NK-92 (cell line): ENCODE measurements around the gene SFTPA2.
"Not testable (repeated sequence)": the region's sequence is repeated elsewhere in the genome, so short reads cannot be mapped to it uniquely, and the experiment has no call there.

Experiments
- DNase-seq: peaks from one replicate; lab custom pipeline; 2025; ENCODE audit not compliant: unreplicated experiment; lab: John Stamatoyannopoulos, UW

Gene SFTPA2

DNA sequence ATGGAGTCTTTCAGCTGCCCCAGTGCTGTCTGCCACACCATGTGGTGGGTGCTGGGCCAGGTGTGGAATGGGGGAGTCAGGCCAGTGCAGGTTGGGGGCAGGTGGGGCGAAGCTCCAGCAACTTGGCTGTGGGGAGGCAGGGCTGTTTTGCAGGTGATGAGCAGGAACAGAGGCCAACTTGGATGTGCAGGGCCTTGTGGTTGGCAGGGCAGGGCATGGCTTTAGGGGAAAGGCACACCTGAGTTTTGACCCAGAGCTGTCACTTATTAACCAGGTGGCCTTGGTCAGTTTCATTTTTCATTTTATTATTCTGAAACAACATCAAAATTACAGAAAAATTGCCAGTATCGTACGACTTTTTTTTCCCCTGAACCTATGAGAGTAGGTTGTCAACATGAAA, 1.1 kb upstream of the SFTPA2 start:
- no peak for DNase-seq

DNA sequence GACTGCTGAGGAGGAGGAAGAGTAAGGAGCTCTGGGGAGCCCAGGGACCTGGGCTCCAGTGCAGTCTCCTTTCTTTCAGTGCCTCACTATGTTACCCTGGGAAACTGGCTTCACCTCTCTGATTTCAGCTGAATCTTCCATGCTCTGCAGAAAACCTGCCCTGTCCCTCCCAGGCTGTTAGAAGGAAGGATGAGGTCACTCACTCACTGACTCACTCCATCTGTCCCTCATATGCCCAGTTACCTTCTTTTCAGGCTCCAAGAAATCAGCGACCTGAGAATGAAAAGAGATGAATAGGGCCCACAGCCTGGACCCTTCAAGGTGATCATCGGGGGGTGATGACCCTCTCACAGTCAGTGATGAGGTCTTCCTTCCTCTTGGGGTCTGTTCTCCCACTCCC, 481 bp downstream of the SFTPA2 start:
- no peak for DNase-seq

GRCh38 chr10:79556961-79557360, 3.2 kb downstream of the SFTPA2 start:
- DNase-seq = not testable (repeated sequence)

DNA sequence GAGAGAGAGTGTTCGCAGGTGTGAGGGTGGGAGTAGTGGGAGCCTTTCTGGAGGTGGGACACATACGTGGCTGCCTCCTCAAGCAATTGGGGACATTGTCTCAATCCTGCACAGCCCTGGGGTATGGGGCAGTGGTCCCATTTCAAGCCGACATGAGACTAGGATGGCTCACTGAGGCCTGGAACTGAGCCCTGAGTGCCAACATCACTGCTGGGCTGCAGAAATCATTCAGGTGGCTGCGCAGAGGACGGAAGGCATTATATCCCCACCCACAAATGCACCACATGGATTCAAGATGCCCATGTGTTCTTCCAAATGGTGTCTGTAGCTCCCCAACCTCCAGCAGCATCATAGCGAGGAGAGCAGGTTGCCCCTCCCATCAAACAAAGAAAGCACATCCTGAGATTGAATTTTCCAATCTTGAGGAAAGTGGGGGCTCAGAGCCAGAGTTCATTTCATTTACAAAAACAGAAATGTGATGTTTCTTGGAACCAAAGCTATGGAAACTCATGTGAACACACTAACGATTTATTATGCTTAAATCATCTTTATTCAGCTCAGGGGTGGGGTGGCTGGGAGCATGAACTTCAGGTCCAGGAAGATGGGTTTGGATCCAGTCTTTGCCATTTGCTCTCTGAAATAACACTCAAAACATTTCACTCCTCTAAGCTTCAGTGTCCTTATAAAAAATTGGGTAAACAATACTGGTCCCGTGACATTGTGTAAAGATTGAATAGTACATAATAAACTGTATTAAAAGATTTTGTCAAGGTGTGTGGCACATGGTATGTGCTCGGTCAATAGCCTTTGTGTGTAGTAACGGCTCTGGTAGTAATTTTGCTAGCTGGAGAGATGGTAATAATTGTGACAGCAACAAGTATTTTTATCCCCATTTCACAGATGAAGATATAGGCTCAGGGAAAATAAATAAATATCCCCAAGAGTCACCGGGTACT, 4.6 kb downstream of the SFTPA2 start:
- no peak for DNase-seq

GRCh38 chr10:79552143-79552542, 8.1 kb downstream of the SFTPA2 start:
- no peak for DNase-seq

- DNase-seq = no peak
Measured at GRCh38 chr10:79547973-79548372, 12.2 kb downstream of the SFTPA2 start.

- DNase-seq = not testable (repeated sequence)
Measured at GRCh38 chr10:79547128-79547527, 13.1 kb downstream of the SFTPA2 start.

- DNase-seq = not testable (repeated sequence)
Measured at GRCh38 chr10:79544926-79545659, 15.1 kb downstream of the SFTPA2 start.

DNA sequence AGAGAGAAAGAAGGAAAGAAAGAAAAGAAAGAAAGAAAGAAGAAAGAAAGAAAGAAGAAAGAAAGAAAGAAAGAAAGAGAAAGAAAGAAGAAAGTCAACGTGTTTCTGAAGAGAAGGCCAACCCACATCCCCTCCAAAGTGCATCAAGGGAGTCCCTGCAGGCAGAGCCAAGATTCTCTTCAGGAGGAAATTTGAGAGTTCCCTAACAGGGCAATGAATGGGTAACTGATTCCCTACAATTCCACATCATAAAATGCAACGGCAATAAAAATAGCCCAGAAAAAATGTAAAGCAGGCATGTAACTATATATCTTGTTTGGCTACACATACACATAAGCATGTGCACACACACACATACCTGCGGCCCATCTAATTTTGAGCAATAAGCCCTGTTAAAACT, 15.8 kb downstream of the SFTPA2 start:
- not testable (repeated sequence) for DNase-seq

DNA sequence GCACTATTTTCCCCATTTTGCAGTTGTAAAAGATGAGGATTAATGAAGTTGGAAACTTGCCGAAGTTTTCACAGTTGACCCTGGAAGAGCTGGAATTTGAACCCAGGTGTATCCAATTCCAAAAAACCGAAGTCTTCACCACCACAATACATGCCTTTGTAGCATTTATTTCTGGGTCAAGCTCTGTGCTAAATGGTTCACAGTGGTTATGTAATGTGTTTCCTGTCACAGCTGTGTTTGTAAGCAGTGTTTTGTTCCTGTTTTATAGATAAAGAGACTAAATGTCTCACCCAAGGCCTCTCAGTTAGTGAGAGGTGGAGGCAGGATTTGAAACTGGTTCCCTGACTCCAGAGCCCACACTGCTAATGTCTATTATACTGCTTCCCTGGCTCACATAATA, 17.6 kb downstream of the SFTPA2 start:
- no peak for DNase-seq

DNA sequence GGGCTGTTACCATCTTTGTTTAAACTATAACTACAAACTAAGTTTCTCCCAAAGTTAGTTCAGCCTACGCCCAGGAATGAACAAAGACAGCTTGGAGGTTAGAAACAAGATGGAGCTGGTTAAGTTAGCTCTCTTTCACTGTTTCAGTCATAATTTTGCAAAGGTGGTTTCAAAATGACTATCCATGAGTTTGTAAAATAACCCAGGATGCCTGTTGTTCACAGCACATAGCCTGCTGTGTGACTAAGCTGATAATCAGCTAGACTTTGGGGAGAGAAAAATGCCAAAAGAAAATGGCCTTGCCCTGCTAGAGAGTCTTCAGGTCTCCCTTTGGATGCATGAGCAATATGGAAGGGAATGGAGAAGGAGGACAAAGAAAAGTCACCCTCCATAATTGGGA, 19.3 kb downstream of the SFTPA2 start:
- not testable (repeated sequence) for DNase-seq

- not testable (repeated sequence) for DNase-seq
Measured at GRCh38 chr10:79538311-79538710, 21.9 kb downstream of the SFTPA2 start.

GRCh38 chr10:79533903-79534175, 26.4 kb downstream of the SFTPA2 start:
- DNase-seq = not testable (repeated sequence)

DNA sequence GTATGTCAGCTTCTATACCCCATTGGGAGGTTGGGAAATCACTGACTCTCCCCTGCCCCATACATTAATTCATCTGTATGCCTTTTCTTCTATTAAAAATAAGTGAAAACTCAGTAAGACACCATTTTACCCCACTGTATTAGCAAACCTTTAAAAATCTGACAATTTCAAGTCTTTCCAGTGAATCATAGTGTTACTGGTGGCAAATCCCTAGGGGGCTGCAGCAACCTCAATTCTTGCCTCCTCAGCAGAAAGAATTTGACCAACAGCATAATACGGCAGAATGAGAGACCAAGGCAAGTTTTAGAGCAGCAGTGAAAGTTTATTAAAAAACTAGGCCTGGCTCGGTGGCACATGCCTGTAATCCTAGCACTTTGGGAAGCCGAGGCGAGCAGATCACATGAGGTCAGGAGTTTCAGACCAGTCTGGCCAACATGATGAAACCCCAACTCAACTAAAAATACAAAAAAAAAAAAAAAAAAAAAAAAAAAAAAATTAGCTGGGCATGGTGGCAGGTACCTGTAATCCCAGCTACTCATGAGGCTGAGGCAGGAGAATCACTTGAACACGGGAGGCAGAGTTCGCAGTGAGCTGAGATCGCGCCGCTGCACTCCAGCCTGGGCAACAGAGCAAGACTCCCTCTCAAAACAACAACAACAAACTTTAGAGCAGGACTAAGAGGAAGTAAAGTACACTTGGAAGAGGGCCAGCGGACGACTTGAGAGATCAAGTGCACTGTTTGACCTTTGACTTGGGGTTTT, 26.9 kb downstream of the SFTPA2 start:
- not testable (repeated sequence) for DNase-seq

DNA sequence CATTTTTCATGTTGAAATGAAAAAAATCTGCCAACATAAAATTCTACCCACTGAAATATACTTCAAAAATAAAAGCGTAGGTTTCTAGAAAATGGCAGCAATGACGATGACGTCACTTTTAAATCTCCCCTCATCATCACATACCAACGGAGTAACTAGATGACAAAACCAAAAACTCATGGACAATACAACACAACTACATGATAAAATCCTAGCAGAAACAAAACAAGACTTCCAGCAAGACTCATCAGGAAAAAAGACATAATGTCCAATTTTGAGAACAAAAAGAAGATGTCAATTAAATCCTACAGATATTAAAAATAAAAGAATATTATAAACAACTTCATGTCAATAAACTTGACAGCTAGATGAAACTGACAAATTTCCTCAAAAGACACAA, 31.9 kb downstream of the SFTPA2 start:
- not testable (repeated sequence) for DNase-seq

- not testable (repeated sequence) for DNase-seq
Measured at GRCh38 chr10:79525049-79525710, 35.0 kb downstream of the SFTPA2 start.

DNA sequence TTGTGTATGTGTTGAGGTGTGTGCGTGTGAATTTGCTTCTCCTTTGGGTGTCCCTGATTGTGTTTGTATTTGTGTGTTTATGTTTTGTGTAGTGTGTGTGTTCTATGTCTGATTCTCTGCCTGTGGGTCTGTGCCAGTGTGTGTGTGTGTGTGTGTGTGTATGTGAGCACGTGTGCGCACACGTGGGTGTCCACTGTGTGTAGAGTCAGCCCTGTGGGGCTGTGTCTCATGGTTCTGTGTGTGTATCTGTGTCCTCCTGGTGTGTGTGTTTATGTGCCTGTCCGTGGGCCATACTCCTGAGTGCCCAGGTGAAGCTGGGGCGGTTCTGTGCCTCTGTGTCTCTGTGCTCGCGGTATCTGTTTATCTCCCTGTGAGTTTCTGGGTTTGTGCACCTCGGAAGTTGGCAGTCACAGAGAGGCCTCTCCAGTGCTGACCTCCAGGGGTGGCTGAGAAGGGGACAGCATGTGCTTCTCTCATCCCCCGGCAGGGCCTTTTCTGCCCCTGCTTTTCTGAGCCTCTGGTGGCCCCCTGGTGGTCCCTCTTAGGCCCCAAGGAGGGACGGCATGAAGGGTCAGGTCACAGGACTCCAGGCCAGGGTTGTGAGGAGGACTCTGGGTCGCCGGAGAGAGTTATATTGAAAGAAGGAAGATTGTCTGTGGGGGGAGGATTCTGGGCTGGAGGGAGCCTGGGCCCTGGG, 36.9 kb downstream of the SFTPA2 start:
- not testable (repeated sequence) for DNase-seq

DNA sequence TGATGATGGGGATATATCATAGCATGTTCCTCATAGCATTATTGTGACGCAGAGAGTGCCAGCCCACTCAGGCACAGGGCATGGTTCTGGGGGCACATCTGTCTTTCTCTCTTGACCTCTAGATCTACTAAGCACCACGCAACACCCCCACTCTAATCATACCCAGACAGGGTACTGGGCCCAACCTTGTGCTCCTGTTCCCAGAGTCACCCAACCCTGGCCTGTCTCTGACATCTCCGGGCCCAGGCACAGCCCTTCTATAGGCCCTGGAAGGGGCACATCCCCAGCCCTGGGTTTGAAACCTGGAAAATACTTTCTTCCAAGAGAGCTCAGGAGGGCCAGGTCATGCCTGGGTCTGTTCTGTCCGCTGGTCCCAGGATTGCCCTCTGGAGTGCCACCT, 37.7 kb downstream of the SFTPA2 start:
- not testable (repeated sequence) for DNase-seq

GRCh38 chr10:79521751-79522150, 38.5 kb downstream of the SFTPA2 start:
- DNase-seq = not testable (repeated sequence)

DNA sequence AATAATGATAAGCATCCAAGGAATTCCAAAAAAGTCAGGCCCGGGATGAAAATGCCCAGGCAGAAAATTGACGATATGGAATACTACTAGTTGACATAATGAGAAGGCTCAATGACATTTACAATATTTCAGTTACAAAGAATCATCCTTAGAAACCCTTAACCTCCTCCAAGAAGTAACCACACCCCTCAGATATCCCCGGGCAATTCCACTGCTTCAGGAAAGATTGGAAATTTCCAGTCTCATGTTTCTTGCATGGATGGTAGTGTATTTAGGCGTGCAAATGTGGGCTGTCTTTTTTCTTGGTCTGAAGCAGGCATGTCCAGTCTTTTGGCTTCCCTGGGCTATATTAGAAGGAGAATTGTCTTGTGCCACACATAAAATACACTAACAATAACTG, 42.6 kb downstream of the SFTPA2 start:
- not testable (repeated sequence) for DNase-seq
